ENCODE results near the gene NWD2.

DNA sequence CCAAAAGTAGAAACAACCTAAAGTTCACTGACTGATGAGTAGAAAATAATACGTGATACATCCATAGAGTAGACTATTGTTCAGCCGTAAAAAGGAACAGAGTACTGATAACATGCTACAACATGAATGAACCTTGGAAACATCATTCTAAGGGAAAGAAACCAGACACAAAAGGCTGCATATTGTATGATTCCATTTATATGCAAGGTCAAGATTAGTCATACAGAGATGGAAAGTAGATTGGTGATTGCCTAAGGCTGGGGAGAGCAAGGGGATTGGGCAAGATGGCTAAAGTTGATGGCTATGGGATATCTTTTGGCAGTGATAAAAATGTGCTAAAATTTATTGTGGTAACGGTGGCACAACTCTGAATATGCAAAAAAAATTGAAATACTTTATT is 232.6 kb downstream of the NWD2 start:
- no peak for TF ChIP-seq CTCF (IDR thresholded peaks at IDR 0.05; ENCODE audit: poor library complexity, severe bottlenecking)
- TF ChIP-seq EP300 (conservative IDR thresholded peaks at IDR 0.05; ENCODE audit: poor library complexity, severe bottlenecking): no peak
